OCI-LY7 (cell line): ENCODE results near the gene FCMR.

Experiments
- CTCF ChIP-seq: fragments of 200-600 bp; sonication (generic); conservative IDR thresholded peaks from 2 replicates; pipeline ENCODE4 v1.5.1; 2014; ENCODE audit warnings: mild to moderate bottlenecking, antibody characterized with exemption, low read length, moderate library complexity, mixed read lengths
- EZH2phosphoT487 ChIP-seq: fragments of 200-600 bp; sonication (generic); IDR thresholded peaks from 2 replicates; pipeline ENCODE4 v1.6.1; 2018; ENCODE audit warnings: low read depth, borderline replicate concordance, mild to moderate bottlenecking, mixed run types, antibody characterized with exemption, low read length, moderate library complexity, mixed read lengths

- no peak for TF ChIP-seq CTCF
- no peak for TF ChIP-seq EZH2phosphoT487
These were observed 36.4 kb upstream of the FCMR start for GRCh38 chr1:206958144-206958543.
